Loucy (cell line): ENCODE results near the gene TMED7.

ENCODE experiments used
- H2AFZ ChIP-seq: fragments of 200-600 bp; sonication (generic); 2 replicates; pipeline ENCODE4 v1.6.0; 2016; ENCODE audit warnings: antibody characterized with exemption, mild to moderate bottlenecking, low read length, moderate library complexity
- H3F3A ChIP-seq: fragments of 200-600 bp; 2 replicates; pipeline ENCODE4 v1.6.0; 2016; ENCODE audit warnings: antibody characterized with exemption, low read depth, mild to moderate bottlenecking
- H3K27me3 ChIP-seq: fragments of 200-600 bp; sonication (generic); 2 replicates; pipeline ENCODE4 v1.6.1; 2014; ENCODE audit warnings: low read length, mild to moderate bottlenecking; ENCODE audit not compliant: insufficient read depth, poor library complexity, severe bottlenecking
- H3K36me3 ChIP-seq: fragments of 200-600 bp; sonication (generic); 2 replicates; pipeline ENCODE4 v1.6.1; 2016; ENCODE audit warnings: low read length; ENCODE audit not compliant: insufficient read depth
- H3K4me1 ChIP-seq: fragments of 200-600 bp; sonication (generic); 2 replicates; pipeline ENCODE4 v1.5.1; 2014; ENCODE audit warnings: low read length, mild to moderate bottlenecking; ENCODE audit not compliant: insufficient read depth, poor library complexity, severe bottlenecking
- H3K4me2 ChIP-seq: fragments of 200-600 bp; sonication (generic); 2 replicates; pipeline ENCODE4 v1.6.0; 2014; ENCODE audit warnings: antibody characterized with exemption, low read length, low read depth, mild to moderate bottlenecking; ENCODE audit not compliant: poor library complexity, severe bottlenecking
- H3K4me3 ChIP-seq: fragments of 200-600 bp; sonication (generic); 2 replicates; pipeline ENCODE4 v1.5.1; 2014; ENCODE audit warnings: low read length, mild to moderate bottlenecking, mixed read lengths; ENCODE audit not compliant: poor library complexity, severe bottlenecking
- H3K79me2 ChIP-seq: fragments of 200-600 bp; sonication (generic); 2 replicates; pipeline ENCODE4 v1.6.1; 2014; ENCODE audit warnings: low read length; ENCODE audit not compliant: insufficient read depth
- H3K9ac ChIP-seq: fragments of 200-600 bp; sonication (generic); 2 replicates; pipeline ENCODE4 v1.6.0; 2014; ENCODE audit warnings: mild to moderate bottlenecking, low read depth, low read length, moderate library complexity; ENCODE audit not compliant: poor library complexity, severe bottlenecking
- H3K9me2 ChIP-seq: fragments of 200-600 bp; sonication (generic); replicated peaks from 2 replicates; pipeline ENCODE4 v1.6.1; 2016; ENCODE audit warnings: low read depth, low read length, mixed read lengths
- H3K9me3 ChIP-seq: fragments of 200-600 bp; sonication (generic); 2 replicates; pipeline ENCODE4 v1.6.1; 2014; ENCODE audit warnings: mild to moderate bottlenecking, antibody characterized with exemption, low read length, low read depth; ENCODE audit not compliant: insufficient read depth
- H4K20me1 ChIP-seq: fragments of 200-600 bp; sonication (generic); 2 replicates; pipeline ENCODE4 v1.6.0; 2014; ENCODE audit warnings: antibody characterized with exemption, low read length, mild to moderate bottlenecking; ENCODE audit not compliant: insufficient read depth, poor library complexity, severe bottlenecking
- EZH2phosphoT487 ChIP-seq: fragments of 200-600 bp; IDR thresholded peaks from 2 replicates; pipeline ENCODE4 v1.6.1; 2018; ENCODE audit warnings: antibody characterized with exemption, mild to moderate bottlenecking, moderate library complexity, borderline replicate concordance
- TF ChIP-seq, protein P1 (sequence below): fragments of 200-600 bp; sonication (generic); conservative IDR thresholded peaks from 2 replicates; pipeline ENCODE4 v1.5.1; 2014; ENCODE audit warnings: mild to moderate bottlenecking, antibody characterized with exemption, low read length

TMED7 gene

GRCh38 chr5:115601701-115602590 is 23.9 kb downstream of the TMED7 start, which contains the start of gene TICAM2:
TSS of gene TICAM2 (minus strand) at chr5:115602479. CDS start at chr5:115581256, 21,223 bp downstream.
- H3K9me3 ChIP-seq: no peaks in the 10 kb centered on the region
- no peaks in the 10 kb centered on the region for H3K79me2 ChIP-seq
- no peaks in the 10 kb centered on the region for H3K4me1 ChIP-seq
- H3F3A ChIP-seq: no peaks in the 10 kb centered on the region
- H3K4me2 ChIP-seq: no peak within 1 kb of the TSS
- no peaks in the 10 kb centered on the region for H4K20me1 ChIP-seq
- TF ChIP-seq, protein P1, sequence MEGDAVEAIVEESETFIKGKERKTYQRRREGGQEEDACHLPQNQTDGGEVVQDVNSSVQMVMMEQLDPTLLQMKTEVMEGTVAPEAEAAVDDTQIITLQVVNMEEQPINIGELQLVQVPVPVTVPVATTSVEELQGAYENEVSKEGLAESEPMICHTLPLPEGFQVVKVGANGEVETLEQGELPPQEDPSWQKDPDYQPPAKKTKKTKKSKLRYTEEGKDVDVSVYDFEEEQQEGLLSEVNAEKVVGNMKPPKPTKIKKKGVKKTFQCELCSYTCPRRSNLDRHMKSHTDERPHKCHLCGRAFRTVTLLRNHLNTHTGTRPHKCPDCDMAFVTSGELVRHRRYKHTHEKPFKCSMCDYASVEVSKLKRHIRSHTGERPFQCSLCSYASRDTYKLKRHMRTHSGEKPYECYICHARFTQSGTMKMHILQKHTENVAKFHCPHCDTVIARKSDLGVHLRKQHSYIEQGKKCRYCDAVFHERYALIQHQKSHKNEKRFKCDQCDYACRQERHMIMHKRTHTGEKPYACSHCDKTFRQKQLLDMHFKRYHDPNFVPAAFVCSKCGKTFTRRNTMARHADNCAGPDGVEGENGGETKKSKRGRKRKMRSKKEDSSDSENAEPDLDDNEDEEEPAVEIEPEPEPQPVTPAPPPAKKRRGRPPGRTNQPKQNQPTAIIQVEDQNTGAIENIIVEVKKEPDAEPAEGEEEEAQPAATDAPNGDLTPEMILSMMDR: no peak
- no peak for TF ChIP-seq EZH2phosphoT487
- H3K36me3 ChIP-seq: no peaks in the 10 kb centered on the region
- H3K4me3 ChIP-seq: no peak within 1 kb of the TSS
- no peak within 1 kb of the TSS for H3K9ac ChIP-seq
- H3K9me2 ChIP-seq: no peaks in the 10 kb centered on the region
- no peaks in the 10 kb centered on the region for H3K27me3 ChIP-seq
- H2AFZ ChIP-seq: no peak within 1 kb of the TSS

GRCh38 chr5:115600766-115601165 is 25.1 kb downstream of the TMED7 start:
- TF ChIP-seq EZH2phosphoT487: no peak
- TF ChIP-seq, protein P1: no peak
- Histone ChIP-seq H2AFZ (no peak overlapping the region), H3F3A (no peaks in the 10 kb centered on the region), H3K4me1 (no peaks in the 10 kb centered on the region), H3K27me3 (no peaks in the 10 kb centered on the region), H4K20me1 (no peaks in the 10 kb centered on the region), H3K9me3 (no peaks in the 10 kb centered on the region), H3K9ac (no peak overlapping the region), H3K4me2 (no peak overlapping the region), H3K9me2 (no peaks in the 10 kb centered on the region), H3K4me3 (no peak overlapping the region), H3K36me3 (no peaks in the 10 kb centered on the region), H3K79me2 (no peaks in the 10 kb centered on the region)

- Histone ChIP-seq H3K9me3 (no peaks in the 10 kb centered on the region), H3K27me3 (no peaks in the 10 kb centered on the region), H3K9ac (no peak overlapping the region), H3F3A (no peaks in the 10 kb centered on the region), H3K36me3 (no peaks in the 10 kb centered on the region), H3K79me2 (no peaks in the 10 kb centered on the region), H4K20me1 (no peaks in the 10 kb centered on the region), H3K9me2 (no peaks in the 10 kb centered on the region), H2AFZ (no peak overlapping the region), H3K4me3 (no peak overlapping the region), H3K4me2 (no peak overlapping the region), H3K4me1 (no peaks in the 10 kb centered on the region)
- TF ChIP-seq, protein P1: no peak
- no peak for TF ChIP-seq EZH2phosphoT487
These were observed 25.9 kb downstream of the TMED7 start for GRCh38 chr5:115599924-115600323.
